HCT116 (cell line): ENCODE measurements around the gene COBL. TPM values are rescaled to one million over a fixed set of nuclear protein-coding genes. Genes with fewer than 3 reads are reported as not detected.

Source experiments
- ATAC-seq: fragments of 200-7000 bp; cut with Tn5 transposase; 2 replicates; pipeline ENCODE4 v1.9.1; 2020; ENCODE audit warnings: mild to moderate bottlenecking, moderate library complexity
- BruUV-seq: library from RNA; stranded (reverse); fragments of 400-500 nt; replicated peaks from 2 replicates; lab custom pipeline; 2021; lab: Mats Ljungman, UMichigan
- CTCF ChIA-PET: fragments of 300-600 bp; sonication (Branson Sonifier 250); formaldehyde crosslinking; loops from one replicate; lab custom pipeline; 2021; ENCODE audit warnings: antibody characterized with exemption; lab: Charles Lee
- POLR2A ChIA-PET: fragments of 300-600, 350-600 bp; sonication (Branson Sonifier 250); formaldehyde crosslinking; loops from one replicate; lab custom pipeline; 2021; ENCODE audit warnings: antibody characterized with exemption; lab: Charles Lee
- RAD21 ChIA-PET, 2 experiments: fragments of 300-600 bp; sonication (Branson Sonifier 250); formaldehyde crosslinking; loops; one replicate each; lab custom pipeline; 2023; ENCODE audit warnings: low total read pairs in 2 of 2; ENCODE audit not compliant: uncharacterized antibody in 2 of 2, unreplicated experiment in 2 of 2, low non-redundant PET in 1 of 2; lab: Charles Lee
- DNase-seq: peaks from one replicate; pipeline ENCODE4 v3.0.0-alpha.2; 2010; ENCODE audit warnings: low read depth, low spot score
- H2AFZ ChIP-seq: fragments of 200-600 bp; shearing (Covaris generic), sonication (generic); 2 replicates; pipeline ENCODE4 v1.6.1; 2017; ENCODE audit warnings: low read depth, mixed run types, mixed read lengths, antibody characterized with exemption, low read length; ENCODE audit not compliant: poor library complexity, severe bottlenecking
- H3K27ac ChIP-seq: 2 replicates; pipeline ENCODE4 v1.5.1; 2012; ENCODE audit warnings: low read depth, low read length
- H3K27me3 ChIP-seq: fragments of 200-600 bp; sonication (generic); 2 replicates; pipeline ENCODE4 v1.6.1; 2016; ENCODE audit warnings: mixed run types, low read length, mixed read lengths; ENCODE audit not compliant: insufficient read depth
- H3K36me3 ChIP-seq, 2 experiments: fragments of 200-500 bp in 1 of 2; fragments of 200-600 bp in 1 of 2; sonication (Bioruptor generic) in 1 of 2; sonication (generic) in 1 of 2; 2 replicates each; pipeline versions ENCODE4 v1.5.1 to v1.6.1; 2014 to 2016; ENCODE audit warnings: low read length in 2 of 2, inconsistent platforms in 1 of 2, mixed read lengths in 1 of 2, mixed run types in 1 of 2; ENCODE audit not compliant: insufficient read depth in 2 of 2, control insufficient read depth in 1 of 2
- H3K4me1 ChIP-seq, 2 experiments: fragments of 200-600 bp in 1 of 2; sonication (generic) in 1 of 2; 2 replicates each; pipeline versions ENCODE4 v1.5.1 to v1.6.1; 2012 to 2017; ENCODE audit warnings: low read length in 2 of 2, inconsistent platforms in 1 of 2, mild to moderate bottlenecking in 1 of 2, mixed read lengths in 1 of 2, mixed run types in 1 of 2, moderate library complexity in 1 of 2; ENCODE audit not compliant: insufficient read depth in 2 of 2, control insufficient read depth in 1 of 2
- H3K4me2 ChIP-seq: fragments of 200-600 bp; sonication (generic); 2 replicates; pipeline ENCODE4 v1.6.1; 2017; ENCODE audit warnings: mixed run types, low read length, mixed read lengths
- H3K4me3 ChIP-seq, 2 experiments: fragments of 200-600 bp in 1 of 2; sonication (generic) in 1 of 2; replicated peaks in 1 of 2; 2 replicates each; pipeline ENCODE4 v1.5.1; 2011 to 2016; ENCODE audit warnings: low read length in 2 of 2, control low read depth in 1 of 2, low read depth in 1 of 2, mild to moderate bottlenecking in 1 of 2, mixed read lengths in 1 of 2, mixed run types in 1 of 2
- H3K79me2 ChIP-seq: fragments of 200-600 bp; sonication (generic); 2 replicates; pipeline ENCODE4 v1.6.1; 2017; ENCODE audit warnings: mild to moderate bottlenecking, mixed run types, low read length, moderate library complexity, mixed read lengths; ENCODE audit not compliant: insufficient read depth
- H3K9ac ChIP-seq: fragments of 200-600 bp; sonication (generic); 2 replicates; pipeline ENCODE4 v1.6.1; 2016; ENCODE audit warnings: low read length, mixed read lengths
- H3K9me2 ChIP-seq: fragments of 200-600 bp; sonication (generic), shearing (Covaris generic); 2 replicates; pipeline ENCODE4 v1.6.1; 2017; ENCODE audit warnings: mixed run types, mild to moderate bottlenecking, moderate library complexity; ENCODE audit not compliant: insufficient read depth
- H3K9me3 ChIP-seq, 2 experiments: fragments of 200-500 bp in 1 of 2; fragments of 200-600 bp in 1 of 2; sonication (Bioruptor generic) in 1 of 2; sonication (generic) in 1 of 2; 2 replicates each; pipeline ENCODE4 v1.6.1; 2014 to 2017; ENCODE audit warnings: low read length in 2 of 2, mixed read lengths in 2 of 2, inconsistent platforms in 1 of 2, low read depth in 1 of 2, mild to moderate bottlenecking in 1 of 2, mixed run types in 1 of 2, moderate library complexity in 1 of 2; ENCODE audit not compliant: control insufficient read depth in 1 of 2, insufficient read depth in 1 of 2
- H4K20me1 ChIP-seq: fragments of 200-600 bp; sonication (generic), shearing (Covaris generic); 2 replicates; pipeline ENCODE4 v1.6.1; 2017; ENCODE audit warnings: mixed run types, mild to moderate bottlenecking, moderate library complexity; ENCODE audit not compliant: insufficient read depth
- ATF3 ChIP-seq: IDR thresholded peaks from 2 replicates; pipeline ENCODE4 v1.6.1; 2012
- CEBPB ChIP-seq: IDR thresholded peaks from 2 replicates; pipeline ENCODE4 v1.6.1; 2012; ENCODE audit warnings: low read depth
- CTCF ChIP-seq, 3 experiments: fragments of 200-600 bp in 1 of 3; sonication (generic) in 1 of 3; IDR thresholded peaks in 2 of 3; conservative IDR thresholded peaks in 1 of 3; 2 replicates each; pipeline ENCODE4 v1.5.1; 2012 to 2017; ENCODE audit warnings: low read depth in 2 of 3, low read length in 2 of 3, antibody characterized with exemption in 1 of 3, borderline replicate concordance in 1 of 3, control low read depth in 1 of 3, mild to moderate bottlenecking in 1 of 3, mixed read lengths in 1 of 3, mixed run types in 1 of 3, moderate library complexity in 1 of 3; ENCODE audit not compliant: insufficient read depth in 1 of 3
- ELF1 ChIP-seq: IDR thresholded peaks from 2 replicates; pipeline ENCODE4 v1.6.1; 2012; ENCODE audit warnings: low read depth, borderline replicate concordance
- EZH2phosphoT487 ChIP-seq: fragments of 200-600 bp; IDR thresholded peaks from 2 replicates; pipeline ENCODE4 v1.6.1; 2018; ENCODE audit warnings: antibody characterized with exemption, borderline replicate concordance
- FOSL1 ChIP-seq: IDR thresholded peaks from 2 replicates; pipeline ENCODE4 v1.6.1; 2012; ENCODE audit warnings: low read depth
- POLR2A ChIP-seq: IDR thresholded peaks from 2 replicates; pipeline ENCODE4 v1.7.0; 2011; ENCODE audit warnings: borderline replicate concordance; ENCODE audit not compliant: insufficient read depth, insufficient read length; ENCODE audit errors: extremely low read depth
- RAD21 ChIP-seq: IDR thresholded peaks from 2 replicates; pipeline ENCODE4 v1.6.1; 2012; ENCODE audit warnings: low read depth, mild to moderate bottlenecking
- SRF ChIP-seq: IDR thresholded peaks from 2 replicates; pipeline ENCODE4 v1.6.1; 2012; ENCODE audit warnings: low read depth
- TCF7L2 ChIP-seq: IDR thresholded peaks from 2 replicates; pipeline ENCODE4 v1.7.0; 2011; ENCODE audit warnings: borderline replicate concordance, inconsistent platforms; ENCODE audit not compliant: insufficient read depth, insufficient read length; ENCODE audit errors: extremely low read depth
- YY1 ChIP-seq: IDR thresholded peaks from 2 replicates; pipeline ENCODE4 v1.6.1; 2011; ENCODE audit warnings: low read length, low read depth, moderate library complexity, mild to moderate bottlenecking; ENCODE audit not compliant: insufficient replicate concordance; ENCODE audit errors: extremely low read depth
- ZBTB33 ChIP-seq: IDR thresholded peaks from 2 replicates; pipeline ENCODE4 v1.6.1; 2011; ENCODE audit warnings: mild to moderate bottlenecking, low read length, moderate library complexity; ENCODE audit not compliant: insufficient replicate concordance; ENCODE audit errors: extremely low read depth
- intact Hi-C: fragments of 100-400 bp; cut with micrococcal nuclease; formaldehyde crosslinking; loops from 2 replicates; pipeline ENCODE4 v1.10.0; 2022
- total RNA-seq: library from RNA; stranded (reverse); gene quantifications from one replicate; pipeline ENCODE4 v1.2.1, GENCODE V29; 2021; ENCODE audit not compliant: unreplicated experiment

COBL gene
- total RNA-seq, 1 experiment from 2014 or later, result 19.3 TPM

GRCh38 chr7:51187941-51188340 lies 128.7 kb downstream of the COBL start:
- Histone ChIP-seq H3K4me1 (peaks cover 0 to 10% of the 10 kb centered on the region in 2 experiments; a peak in 2 of 4 replicates), H3K9me3 (no peaks in the 10 kb centered on the region), H3K4me3 (no peak overlapping the region), H3K9ac (no peak overlapping the region), H3K27me3 (no peaks in the 10 kb centered on the region), H3K9me2 (no peaks in the 10 kb centered on the region), H3K27ac (no peak overlapping the region), H4K20me1 (no peaks in the 10 kb centered on the region), H3K36me3 (no peaks in the 10 kb centered on the region), H3K79me2 (no peaks in the 10 kb centered on the region), H3K4me2 (no peak overlapping the region), H2AFZ (no peak overlapping the region)
- no peak for DNase-seq
- BruUV-seq, result no TSS peak
- RAD21 ChIA-PET, result no interaction called here
- CTCF ChIA-PET, result interaction anchor here (0.8 to 1.2 kb wide), 2 partner anchors 25 to 179 kb away, joined by 3 to 4 read pairs; no protein-coding TSS in a partner anchor
- intact Hi-C loops, result no loop called here
- POLR2A ChIA-PET, result no interaction called here
- TF ChIP-seq POLR2A (no peak), CEBPB (no peak), CTCF (IDR thresholded peaks at IDR 0.05 in 2 of 3, conservative IDR thresholded peaks at IDR 0.05 in 1 of 3; ENCODE audit: borderline replicate concordance in 1 of 3, insufficient read depth in 1 of 3, low read depth in 2 of 3, low read length in 2 of 3) (peak in 2 of 3 experiments; percentile 10 to 31; a peak in 2 of 6 replicates), RAD21 (peak; percentile 35; the same call in 1 of the 2 replicates)
- ATAC-seq, result peak; percentile 74

- Histone ChIP-seq H3K27me3 (no peaks in the 10 kb centered on the region), H3K27ac (no peak overlapping the region), H2AFZ (no peak overlapping the region)
- TF ChIP-seq SRF (no peak), ATF3 (no peak), TCF7L2 (no peak), YY1 (no peak), ELF1 (no peak), FOSL1 (no peak), EZH2phosphoT487 (no peak), ZBTB33 (no peak), CEBPB (no peak)
- TF ChIP-seq, all 23 proteins: peak for 0
- H3K79me2 ChIP-seq, result no peaks in the 10 kb centered on the region
- peaks cover 0 to 10% of the 10 kb centered on the region in 2 experiments; a peak in 2 of 4 replicates for H3K4me1 ChIP-seq
- ChIA-PET POLR2A (no interaction called here), RAD21 (no interaction called here), CTCF (no interaction called here)
- DNase-seq (no peak), ATAC-seq (peak; percentile 72)
- intact Hi-C loops, result no loop called here
- no peaks in the 10 kb centered on the region for H4K20me1 ChIP-seq
- H3K9me2 ChIP-seq, result no peaks in the 10 kb centered on the region
- peak overlapping the region; percentile 50 for H3K4me2 ChIP-seq
- no peaks in the 10 kb centered on the region for H3K9me3 ChIP-seq
- no TSS peak for BruUV-seq
- no peak overlapping the region for H3K9ac ChIP-seq
- no peak overlapping the region for H3K4me3 ChIP-seq
- no peaks in the 10 kb centered on the region for H3K36me3 ChIP-seq
Observed at GRCh38 chr7:51186531-51186930, 130.1 kb downstream of the COBL start.
